ENCODE results near the gene NCKAP5L.

DNA sequence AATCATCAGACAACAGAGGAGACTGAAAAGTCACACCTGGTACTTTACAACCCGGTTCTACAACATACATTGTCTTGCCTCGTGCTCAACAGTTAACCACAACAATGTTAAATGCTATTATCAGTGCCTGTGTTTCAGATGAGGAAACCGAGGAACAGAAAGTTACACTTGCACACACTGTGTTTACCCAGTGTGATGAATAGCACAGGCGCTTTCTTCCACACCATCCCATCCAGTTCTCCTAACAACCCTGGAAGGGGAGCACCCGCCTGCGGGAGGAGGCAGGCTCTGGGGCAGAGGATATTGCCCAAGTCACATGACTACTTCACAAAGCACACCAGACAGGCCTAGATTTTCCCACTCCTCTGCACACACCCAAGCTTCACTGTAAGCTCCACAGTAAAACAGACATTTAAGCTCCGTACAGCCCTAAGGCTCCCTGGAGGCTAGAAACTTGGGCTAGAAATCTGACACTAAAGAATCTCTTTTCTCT, 21.8 kb downstream of the NCKAP5L start:
- TF ChIP-seq SP1 (IDR thresholded peaks at IDR 0.05; ENCODE audit: low read depth, low read length) = no peak
- TF ChIP-seq SIX5 (IDR thresholded peaks at IDR 0.05; ENCODE audit: low read depth, low read length) = no peak
- TF ChIP-seq, protein P1, sequence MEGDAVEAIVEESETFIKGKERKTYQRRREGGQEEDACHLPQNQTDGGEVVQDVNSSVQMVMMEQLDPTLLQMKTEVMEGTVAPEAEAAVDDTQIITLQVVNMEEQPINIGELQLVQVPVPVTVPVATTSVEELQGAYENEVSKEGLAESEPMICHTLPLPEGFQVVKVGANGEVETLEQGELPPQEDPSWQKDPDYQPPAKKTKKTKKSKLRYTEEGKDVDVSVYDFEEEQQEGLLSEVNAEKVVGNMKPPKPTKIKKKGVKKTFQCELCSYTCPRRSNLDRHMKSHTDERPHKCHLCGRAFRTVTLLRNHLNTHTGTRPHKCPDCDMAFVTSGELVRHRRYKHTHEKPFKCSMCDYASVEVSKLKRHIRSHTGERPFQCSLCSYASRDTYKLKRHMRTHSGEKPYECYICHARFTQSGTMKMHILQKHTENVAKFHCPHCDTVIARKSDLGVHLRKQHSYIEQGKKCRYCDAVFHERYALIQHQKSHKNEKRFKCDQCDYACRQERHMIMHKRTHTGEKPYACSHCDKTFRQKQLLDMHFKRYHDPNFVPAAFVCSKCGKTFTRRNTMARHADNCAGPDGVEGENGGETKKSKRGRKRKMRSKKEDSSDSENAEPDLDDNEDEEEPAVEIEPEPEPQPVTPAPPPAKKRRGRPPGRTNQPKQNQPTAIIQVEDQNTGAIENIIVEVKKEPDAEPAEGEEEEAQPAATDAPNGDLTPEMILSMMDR (IDR thresholded peaks at IDR 0.05; ENCODE audit: control extremely low read depth in 1 of 3, insufficient read depth in 1 of 3, low read depth in 1 of 3, low read length in 3 of 3) = no peak
- TF ChIP-seq, protein P2, sequence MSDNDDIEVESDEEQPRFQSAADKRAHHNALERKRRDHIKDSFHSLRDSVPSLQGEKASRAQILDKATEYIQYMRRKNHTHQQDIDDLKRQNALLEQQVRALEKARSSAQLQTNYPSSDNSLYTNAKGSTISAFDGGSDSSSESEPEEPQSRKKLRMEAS (IDR thresholded peaks at IDR 0.05) = no peak

Data from H1 (cell line).